HepG2 (cell line): ENCODE results near the gene SPATA25. TPM values are rescaled to one million over a fixed set of nuclear protein-coding genes. Genes with fewer than 3 reads are reported as not detected.
A peak's percentile ranks its signal among the peaks of the same experiment; 100 is the strongest.

Experiments used
- AFF4 ChIP-seq: sonication (generic); formaldehyde crosslinking; IDR thresholded peaks from 2 replicates; pipeline ENCODE4 v1.4.0; 2020; ENCODE audit warnings: missing genetic modification reagents
- CBX1 ChIP-seq: IDR thresholded peaks from one replicate; pipeline ENCODE4 v1.6.1; 2016; ENCODE audit warnings: antibody characterized with exemption, low read depth
- CCAR2 ChIP-seq: fragments of 200-400 bp; formaldehyde crosslinking; optimal IDR thresholded peaks from 2 replicates; pipeline ENCODE3; 2018; ENCODE audit warnings: low read depth, mild to moderate bottlenecking, low read length, moderate library complexity
- CCDC6 ChIP-seq: sonication (generic); formaldehyde crosslinking; IDR thresholded peaks from 2 replicates; pipeline ENCODE4 v1.8.1; 2022; ENCODE audit warnings: mild to moderate bottlenecking, missing genetic modification reagents, moderate library complexity
- CENPX ChIP-seq: sonication (generic); formaldehyde crosslinking; IDR thresholded peaks from 2 replicates; pipeline ENCODE4 v1.9.0; 2021; ENCODE audit warnings: mild to moderate bottlenecking, missing genetic modification reagents, moderate library complexity
- KDM4B ChIP-seq: sonication (generic); formaldehyde crosslinking; IDR thresholded peaks from 2 replicates; pipeline ENCODE4 v1.4.0; 2020; ENCODE audit warnings: missing genetic modification reagents
- ZNF256 ChIP-seq: sonication (generic); formaldehyde crosslinking; conservative IDR thresholded peaks from 2 replicates; pipeline ENCODE4 v1.4.0; 2020; ENCODE audit warnings: missing genetic modification reagents
- ZNF563 ChIP-seq: sonication (generic); formaldehyde crosslinking; IDR thresholded peaks from 2 replicates; pipeline ENCODE4 v1.8.0; 2022; ENCODE audit warnings: mild to moderate bottlenecking, moderate library complexity, missing genetic modification reagents
- ZNF570 ChIP-seq: sonication (generic); formaldehyde crosslinking; IDR thresholded peaks from 2 replicates; pipeline ENCODE4 v1.4.0; 2020; ENCODE audit warnings: mild to moderate bottlenecking, missing genetic modification reagents, borderline replicate concordance
- ZNF691 ChIP-seq: sonication (generic); formaldehyde crosslinking; IDR thresholded peaks from 2 replicates; pipeline ENCODE4 v1.4.0; 2020; ENCODE audit warnings: missing genetic modification reagents, low read depth, mild to moderate bottlenecking, borderline replicate concordance
- polyA plus RNA-seq, 8 experiments: library from polyadenylated mRNA; depleted of rRNA in 3 of 8; stranded (reverse) in 7 of 8; unstranded in 1 of 8; fragments of >200 nt; fragmentation: Illumina TruSeq in 4 of 8; extraction: Trizol in 4 of 8; gene quantifications; 2 replicates each; pipeline versions ENCODE4 v1.2.1 to v1.2.3, GENCODE V29; 2011 to 2016; ENCODE audit warnings: low read depth in 4 of 8, missing spikeins in 1 of 8, mixed read lengths in 1 of 8; ENCODE audit not compliant: insufficient read depth in 1 of 8
- total RNA-seq, 5 experiments: library from RNA; depleted of rRNA; stranded (reverse); fragments of >200 nt; fragmentation: Illumina TruSeq; extraction: Trizol; gene quantifications; 2 replicates each; pipeline ENCODE4 v1.2.3, GENCODE V29; 2016; ENCODE audit warnings: low read depth in 1 of 5
- TF ChIP-seq, protein P1 (sequence below): sonication (generic); formaldehyde crosslinking; IDR thresholded peaks from 2 replicates; pipeline ENCODE4 v1.4.0; 2020; ENCODE audit warnings: mild to moderate bottlenecking, missing genetic modification reagents
- TF ChIP-seq, protein P2 (sequence below): sonication (generic); formaldehyde crosslinking; conservative IDR thresholded peaks from 2 replicates; pipeline ENCODE4 v1.4.0; 2020; ENCODE audit warnings: missing genetic modification reagents
- TF ChIP-seq, protein P3 (sequence below): sonication (generic); formaldehyde crosslinking; IDR thresholded peaks from 2 replicates; pipeline ENCODE4 v1.8.1; 2022; ENCODE audit warnings: low read depth, mild to moderate bottlenecking, missing genetic modification reagents

Gene SPATA25
- total and polyA plus RNA-seq, 2 of the 13 experiments (the other 11 are each of a cell fraction or from before 2014, with no cell fraction given), result 4.8 to 7.6 TPM

DNA sequence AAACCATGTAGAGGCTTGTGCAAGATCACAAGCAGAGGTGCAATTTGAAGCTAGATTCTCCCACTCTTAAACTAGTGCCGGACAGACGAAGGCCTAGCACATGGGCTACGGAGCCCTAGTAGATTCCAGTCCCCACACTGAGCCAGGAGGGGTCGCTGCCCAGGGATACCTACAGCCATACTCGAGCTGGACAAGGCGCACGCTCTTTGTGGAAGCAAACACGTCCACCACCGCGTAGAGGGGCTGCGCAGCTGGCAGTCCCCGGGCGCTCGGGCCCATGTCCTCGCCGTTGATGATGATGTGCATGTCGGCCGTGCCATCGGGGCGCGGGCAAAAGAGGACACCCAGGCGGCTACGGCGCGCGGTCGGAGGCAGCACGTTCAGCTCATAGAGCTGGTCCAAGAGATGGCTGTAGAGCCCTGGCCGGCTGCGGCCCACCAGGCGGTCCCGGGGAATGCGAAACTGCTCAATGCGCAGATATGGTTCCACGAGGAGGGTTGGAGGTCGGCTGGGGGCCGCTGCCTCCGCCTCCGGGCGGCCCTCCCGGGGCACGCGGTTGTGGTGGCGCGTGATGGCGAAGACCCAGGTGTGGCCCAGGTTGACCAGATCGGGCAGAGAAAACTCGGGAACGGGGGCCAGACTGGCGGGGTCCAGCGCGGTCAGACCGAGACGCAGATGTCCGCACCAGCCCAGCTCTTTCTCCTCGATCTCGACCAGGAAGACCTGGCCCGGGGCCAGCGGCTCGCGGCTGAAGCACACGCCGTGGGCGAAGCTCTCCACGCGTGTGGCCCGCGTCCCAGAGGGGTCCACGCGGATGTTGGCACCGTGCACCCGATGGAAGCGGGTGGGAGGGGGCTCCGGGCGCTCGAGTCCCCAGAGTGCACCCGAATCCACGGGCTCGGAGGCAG lies 2.9 kb upstream of the SPATA25 start (continued):
- TF ChIP-seq, protein P1, sequence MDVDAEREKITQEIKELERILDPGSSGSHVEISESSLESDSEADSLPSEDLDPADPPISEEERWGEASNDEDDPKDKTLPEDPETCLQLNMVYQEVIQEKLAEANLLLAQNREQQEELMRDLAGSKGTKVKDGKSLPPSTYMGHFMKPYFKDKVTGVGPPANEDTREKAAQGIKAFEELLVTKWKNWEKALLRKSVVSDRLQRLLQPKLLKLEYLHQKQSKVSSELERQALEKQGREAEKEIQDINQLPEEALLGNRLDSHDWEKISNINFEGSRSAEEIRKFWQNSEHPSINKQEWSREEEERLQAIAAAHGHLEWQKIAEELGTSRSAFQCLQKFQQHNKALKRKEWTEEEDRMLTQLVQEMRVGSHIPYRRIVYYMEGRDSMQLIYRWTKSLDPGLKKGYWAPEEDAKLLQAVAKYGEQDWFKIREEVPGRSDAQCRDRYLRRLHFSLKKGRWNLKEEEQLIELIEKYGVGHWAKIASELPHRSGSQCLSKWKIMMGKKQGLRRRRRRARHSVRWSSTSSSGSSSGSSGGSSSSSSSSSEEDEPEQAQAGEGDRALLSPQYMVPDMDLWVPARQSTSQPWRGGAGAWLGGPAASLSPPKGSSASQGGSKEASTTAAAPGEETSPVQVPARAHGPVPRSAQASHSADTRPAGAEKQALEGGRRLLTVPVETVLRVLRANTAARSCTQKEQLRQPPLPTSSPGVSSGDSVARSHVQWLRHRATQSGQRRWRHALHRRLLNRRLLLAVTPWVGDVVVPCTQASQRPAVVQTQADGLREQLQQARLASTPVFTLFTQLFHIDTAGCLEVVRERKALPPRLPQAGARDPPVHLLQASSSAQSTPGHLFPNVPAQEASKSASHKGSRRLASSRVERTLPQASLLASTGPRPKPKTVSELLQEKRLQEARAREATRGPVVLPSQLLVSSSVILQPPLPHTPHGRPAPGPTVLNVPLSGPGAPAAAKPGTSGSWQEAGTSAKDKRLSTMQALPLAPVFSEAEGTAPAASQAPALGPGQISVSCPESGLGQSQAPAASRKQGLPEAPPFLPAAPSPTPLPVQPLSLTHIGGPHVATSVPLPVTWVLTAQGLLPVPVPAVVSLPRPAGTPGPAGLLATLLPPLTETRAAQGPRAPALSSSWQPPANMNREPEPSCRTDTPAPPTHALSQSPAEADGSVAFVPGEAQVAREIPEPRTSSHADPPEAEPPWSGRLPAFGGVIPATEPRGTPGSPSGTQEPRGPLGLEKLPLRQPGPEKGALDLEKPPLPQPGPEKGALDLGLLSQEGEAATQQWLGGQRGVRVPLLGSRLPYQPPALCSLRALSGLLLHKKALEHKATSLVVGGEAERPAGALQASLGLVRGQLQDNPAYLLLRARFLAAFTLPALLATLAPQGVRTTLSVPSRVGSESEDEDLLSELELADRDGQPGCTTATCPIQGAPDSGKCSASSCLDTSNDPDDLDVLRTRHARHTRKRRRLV (CRISPR knock-in tag), result peak; percentile 35
- TF ChIP-seq ZNF256 (CRISPR knock-in tag), result no peak
- TF ChIP-seq, protein P2, sequence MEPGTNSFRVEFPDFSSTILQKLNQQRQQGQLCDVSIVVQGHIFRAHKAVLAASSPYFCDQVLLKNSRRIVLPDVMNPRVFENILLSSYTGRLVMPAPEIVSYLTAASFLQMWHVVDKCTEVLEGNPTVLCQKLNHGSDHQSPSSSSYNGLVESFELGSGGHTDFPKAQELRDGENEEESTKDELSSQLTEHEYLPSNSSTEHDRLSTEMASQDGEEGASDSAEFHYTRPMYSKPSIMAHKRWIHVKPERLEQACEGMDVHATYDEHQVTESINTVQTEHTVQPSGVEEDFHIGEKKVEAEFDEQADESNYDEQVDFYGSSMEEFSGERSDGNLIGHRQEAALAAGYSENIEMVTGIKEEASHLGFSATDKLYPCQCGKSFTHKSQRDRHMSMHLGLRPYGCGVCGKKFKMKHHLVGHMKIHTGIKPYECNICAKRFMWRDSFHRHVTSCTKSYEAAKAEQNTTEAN (CRISPR knock-in tag), result peak; percentile 16; the same call in 1 of the 2 replicates
- TF ChIP-seq AFF4 (CRISPR knock-in tag), result no peak; the same call in 1 of the 2 replicates
- TF ChIP-seq CENPX (CRISPR knock-in tag), result no peak
- TF ChIP-seq KDM4B (CRISPR knock-in tag), result peak; percentile 80
- TF ChIP-seq CCDC6, result peak; percentile 97
- TF ChIP-seq, protein P3, sequence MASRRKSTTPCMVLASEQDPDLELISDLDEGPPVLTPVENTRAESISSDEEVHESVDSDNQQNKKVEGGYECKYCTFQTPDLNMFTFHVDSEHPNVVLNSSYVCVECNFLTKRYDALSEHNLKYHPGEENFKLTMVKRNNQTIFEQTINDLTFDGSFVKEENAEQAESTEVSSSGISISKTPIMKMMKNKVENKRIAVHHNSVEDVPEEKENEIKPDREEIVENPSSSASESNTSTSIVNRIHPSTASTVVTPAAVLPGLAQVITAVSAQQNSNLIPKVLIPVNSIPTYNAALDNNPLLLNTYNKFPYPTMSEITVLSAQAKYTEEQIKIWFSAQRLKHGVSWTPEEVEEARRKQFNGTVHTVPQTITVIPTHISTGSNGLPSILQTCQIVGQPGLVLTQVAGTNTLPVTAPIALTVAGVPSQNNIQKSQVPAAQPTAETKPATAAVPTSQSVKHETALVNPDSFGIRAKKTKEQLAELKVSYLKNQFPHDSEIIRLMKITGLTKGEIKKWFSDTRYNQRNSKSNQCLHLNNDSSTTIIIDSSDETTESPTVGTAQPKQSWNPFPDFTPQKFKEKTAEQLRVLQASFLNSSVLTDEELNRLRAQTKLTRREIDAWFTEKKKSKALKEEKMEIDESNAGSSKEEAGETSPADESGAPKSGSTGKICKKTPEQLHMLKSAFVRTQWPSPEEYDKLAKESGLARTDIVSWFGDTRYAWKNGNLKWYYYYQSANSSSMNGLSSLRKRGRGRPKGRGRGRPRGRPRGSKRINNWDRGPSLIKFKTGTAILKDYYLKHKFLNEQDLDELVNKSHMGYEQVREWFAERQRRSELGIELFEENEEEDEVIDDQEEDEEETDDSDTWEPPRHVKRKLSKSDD (CRISPR knock-in tag), result peak; percentile 39; the same call in 1 of the 2 replicates
- peak; percentile 1; the same call in 1 of the 2 replicates for TF ChIP-seq ZNF570
- no peak for TF ChIP-seq CCAR2
- no peak for TF ChIP-seq ZNF563
- TF ChIP-seq ZNF691 (CRISPR knock-in tag), result no peak
- peak; percentile 38 for TF ChIP-seq CBX1
